RWPE2 (cell line): ENCODE data around the gene MDGA2.

ENCODE experiments used
- ATAC-seq: fragments of 200-7000 bp; cut with Tn5 transposase; 3 replicates; pipeline ENCODE4 v1.9.1; 2021; ENCODE audit warnings: low read depth
- DNase-seq: peaks from one replicate; pipeline ENCODE4 v3.0.0-alpha.2; 2020; ENCODE audit warnings: low spot score
- H3K27ac ChIP-seq: fragments of 450-650 bp; 2 replicates; pipeline ENCODE4 v1.5.1; 2017; ENCODE audit warnings: mild to moderate bottlenecking; ENCODE audit not compliant: poor library complexity, severe bottlenecking
- H3K27me3 ChIP-seq: fragments of 250-450 bp; sonication (Bioruptor Pico); 2 replicates; pipeline ENCODE4 v1.5.1; 2021; ENCODE audit warnings: mild to moderate bottlenecking, moderate library complexity; ENCODE audit not compliant: insufficient read depth, poor library complexity, severe bottlenecking
- H3K36me3 ChIP-seq: fragments of 250-450 bp; sonication (Bioruptor Pico); 2 replicates; pipeline ENCODE4 v1.5.1; 2020; ENCODE audit warnings: low read depth, mild to moderate bottlenecking, moderate library complexity
- H3K4me1 ChIP-seq: fragments of 250-450 bp; sonication (Bioruptor Pico); 2 replicates; pipeline ENCODE4 v1.5.1; 2021; ENCODE audit warnings: mild to moderate bottlenecking, moderate library complexity; ENCODE audit not compliant: insufficient read depth, poor library complexity, severe bottlenecking
- H3K4me3 ChIP-seq: fragments of 250-450 bp; sonication (Bioruptor Pico); 2 replicates; pipeline ENCODE4 v1.5.1; 2021; ENCODE audit warnings: mild to moderate bottlenecking, moderate library complexity; ENCODE audit not compliant: severe bottlenecking
- H3K9me3 ChIP-seq: fragments of 250-450 bp; sonication (Bioruptor Pico); 2 replicates; pipeline ENCODE4 v1.5.1; 2021; ENCODE audit warnings: mild to moderate bottlenecking, moderate library complexity; ENCODE audit not compliant: severe bottlenecking
- TF ChIP-seq, protein P1 (sequence below): fragments of 450-650 bp; IDR thresholded peaks from one replicate; pipeline ENCODE4 v1.5.1; 2017; ENCODE audit warnings: mild to moderate bottlenecking, moderate library complexity; ENCODE audit not compliant: poor library complexity, severe bottlenecking

The MDGA2 gene

DNA sequence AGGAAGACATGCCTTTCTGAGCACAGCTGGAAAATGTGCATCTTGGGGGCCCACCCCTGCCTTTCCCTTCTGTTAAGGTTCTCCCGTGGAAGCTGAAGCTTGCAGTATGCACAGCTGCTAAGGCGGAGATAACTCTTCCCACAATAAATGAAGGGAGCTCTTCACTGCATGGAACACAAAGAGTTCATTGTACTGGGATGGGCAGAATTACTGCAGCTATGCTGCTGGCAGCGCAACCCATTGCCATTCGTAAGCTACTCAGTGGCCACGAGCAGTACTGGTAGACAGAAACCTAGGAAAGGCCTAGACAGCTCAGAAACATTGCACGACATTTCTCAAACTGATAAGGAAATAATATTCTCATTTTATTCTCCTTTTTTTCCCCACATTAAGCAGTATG, 310.2 kb downstream of the MDGA2 start:
- TF ChIP-seq, protein P1, sequence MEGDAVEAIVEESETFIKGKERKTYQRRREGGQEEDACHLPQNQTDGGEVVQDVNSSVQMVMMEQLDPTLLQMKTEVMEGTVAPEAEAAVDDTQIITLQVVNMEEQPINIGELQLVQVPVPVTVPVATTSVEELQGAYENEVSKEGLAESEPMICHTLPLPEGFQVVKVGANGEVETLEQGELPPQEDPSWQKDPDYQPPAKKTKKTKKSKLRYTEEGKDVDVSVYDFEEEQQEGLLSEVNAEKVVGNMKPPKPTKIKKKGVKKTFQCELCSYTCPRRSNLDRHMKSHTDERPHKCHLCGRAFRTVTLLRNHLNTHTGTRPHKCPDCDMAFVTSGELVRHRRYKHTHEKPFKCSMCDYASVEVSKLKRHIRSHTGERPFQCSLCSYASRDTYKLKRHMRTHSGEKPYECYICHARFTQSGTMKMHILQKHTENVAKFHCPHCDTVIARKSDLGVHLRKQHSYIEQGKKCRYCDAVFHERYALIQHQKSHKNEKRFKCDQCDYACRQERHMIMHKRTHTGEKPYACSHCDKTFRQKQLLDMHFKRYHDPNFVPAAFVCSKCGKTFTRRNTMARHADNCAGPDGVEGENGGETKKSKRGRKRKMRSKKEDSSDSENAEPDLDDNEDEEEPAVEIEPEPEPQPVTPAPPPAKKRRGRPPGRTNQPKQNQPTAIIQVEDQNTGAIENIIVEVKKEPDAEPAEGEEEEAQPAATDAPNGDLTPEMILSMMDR, result no peak
- Histone ChIP-seq H3K27ac (no peak overlapping the region), H3K4me1 (no peaks in the 10 kb centered on the region), H3K4me3 (no peak overlapping the region), H3K36me3 (no peaks in the 10 kb centered on the region), H3K27me3 (peaks cover 8% of the 10 kb centered on the region), H3K9me3 (no peaks in the 10 kb centered on the region)
- DNase-seq (no peak), ATAC-seq (no peak)

DNA sequence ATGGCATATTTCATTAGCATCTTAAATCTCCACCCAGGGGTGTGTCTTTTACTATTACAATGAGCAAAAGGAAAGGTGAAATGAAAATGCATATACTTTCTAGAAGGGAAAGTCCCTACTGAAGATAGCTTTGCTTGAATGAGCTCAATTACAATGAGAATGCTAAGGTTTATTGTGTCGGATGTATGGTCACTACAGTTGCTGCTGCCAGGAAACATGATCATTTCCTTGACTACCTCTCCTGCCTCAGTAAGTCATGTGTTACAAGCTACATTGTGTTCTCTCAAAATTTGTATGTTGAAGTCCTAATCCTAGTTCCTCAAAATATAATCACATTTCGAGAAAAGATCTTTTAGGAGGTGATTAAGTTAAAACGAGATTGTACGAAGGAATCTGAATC, 322.2 kb downstream of the MDGA2 start:
- H3K4me1 ChIP-seq, result no peaks in the 10 kb centered on the region
- no peaks in the 10 kb centered on the region for H3K36me3 ChIP-seq
- DNase-seq, result no peak
- no peak overlapping the region for H3K4me3 ChIP-seq
- H3K27ac ChIP-seq, result no peak overlapping the region
- TF ChIP-seq, protein P1, result no peak
- ATAC-seq, result no peak
- no peaks in the 10 kb centered on the region for H3K9me3 ChIP-seq
- H3K27me3 ChIP-seq, result peaks cover 7% of the 10 kb centered on the region

DNA sequence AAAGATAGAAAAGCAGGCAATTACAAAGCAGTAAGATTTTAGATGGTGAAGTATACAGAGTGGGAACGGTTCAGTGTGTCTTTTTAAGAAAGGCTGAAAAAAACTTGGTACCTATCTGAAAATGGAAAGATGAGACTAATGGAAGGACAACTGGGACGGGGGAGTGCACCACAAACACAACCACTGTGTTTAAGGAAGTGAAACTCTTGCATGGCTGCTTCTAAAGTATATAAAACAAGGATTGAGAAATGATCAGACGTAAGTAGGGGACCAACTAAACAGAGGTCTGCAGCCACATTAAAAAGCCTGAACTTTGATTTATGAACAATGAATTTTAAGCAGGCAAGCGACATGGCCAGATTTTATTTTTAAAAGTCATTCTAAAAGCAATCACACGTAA, 328.6 kb downstream of the MDGA2 start:
- peaks cover 46% of the 10 kb centered on the region for H3K27me3 ChIP-seq
- TF ChIP-seq, protein P1, result no peak
- no peaks in the 10 kb centered on the region for H3K36me3 ChIP-seq
- H3K9me3 ChIP-seq, result no peaks in the 10 kb centered on the region
- DNase-seq (no peak), ATAC-seq (no peak)
- no peak overlapping the region for H3K27ac ChIP-seq
- H3K4me3 ChIP-seq, result no peak overlapping the region
- no peaks in the 10 kb centered on the region for H3K4me1 ChIP-seq

DNA sequence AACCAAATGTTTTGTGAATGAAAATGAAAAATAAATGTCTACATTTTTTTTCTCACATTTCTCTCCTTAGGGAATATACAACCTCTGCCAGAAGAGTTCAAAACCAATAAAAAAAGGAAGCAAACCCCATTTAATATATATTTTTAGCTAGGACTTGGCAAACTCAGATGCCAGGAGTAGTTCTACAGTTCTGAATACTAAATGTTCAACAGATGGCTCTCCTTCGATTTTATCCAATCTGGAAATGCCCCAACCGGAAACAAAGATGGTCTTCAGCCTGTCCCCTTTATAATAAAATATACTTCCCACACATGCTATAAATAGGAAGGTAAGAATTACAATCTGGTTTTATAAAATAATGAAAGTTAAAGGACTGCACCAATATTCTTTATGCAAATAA, 330.4 kb downstream of the MDGA2 start:
- Histone ChIP-seq H3K4me3 (no peak overlapping the region), H3K4me1 (no peaks in the 10 kb centered on the region), H3K27me3 (peaks cover 52% of the 10 kb centered on the region), H3K27ac (no peak overlapping the region), H3K9me3 (no peaks in the 10 kb centered on the region), H3K36me3 (no peaks in the 10 kb centered on the region)
- ATAC-seq (no peak), DNase-seq (no peak)
- TF ChIP-seq, protein P1, result no peak

DNA sequence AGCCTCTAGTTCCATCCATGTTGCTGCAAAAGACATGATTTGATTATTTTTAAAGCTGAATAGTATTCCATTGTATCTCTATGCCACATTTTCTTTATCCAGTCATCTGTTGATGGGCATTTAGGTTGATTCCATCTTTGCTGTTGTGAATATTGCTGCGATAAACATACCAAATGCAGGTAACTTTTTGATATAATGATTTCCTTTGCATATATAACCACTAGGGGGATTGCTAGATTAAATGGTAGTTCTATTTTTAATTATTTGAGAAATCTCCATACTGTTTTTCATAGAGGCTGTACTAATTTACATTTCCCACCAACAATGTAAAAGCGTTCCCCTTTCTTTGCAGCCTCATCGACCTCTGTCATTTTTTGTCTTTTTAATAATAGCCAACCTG, 342.5 kb downstream of the MDGA2 start:
- ATAC-seq, result no peak
- H3K9me3 ChIP-seq, result no peaks in the 10 kb centered on the region

More for the DNA sequence above, 342.5 kb downstream of the MDGA2 start:
- H3K4me3 ChIP-seq, result no peak overlapping the region
- H3K27ac ChIP-seq, result no peak overlapping the region
- DNase-seq, result no peak
- no peaks in the 10 kb centered on the region for H3K4me1 ChIP-seq
- peaks cover 44% of the 10 kb centered on the region for H3K27me3 ChIP-seq
- TF ChIP-seq, protein P1, result peak; percentile 59
- H3K36me3 ChIP-seq, result no peaks in the 10 kb centered on the region
